ENCODE data around the gene NOL11. TPM values are rescaled to one million over a fixed set of nuclear protein-coding genes. Genes with fewer than 3 reads are reported as not detected.

NOL11 gene
- total and polyA plus RNA-seq, 2 of the 4 experiments (the other 2 are of a cell fraction), result 26.2 to 58.3 TPM

- no CpG with 5 or more reads among the region's 4 CpGs for WGBS, 2 experiments (ENCODE audit: extremely low coverage in 2 of 2, insufficient read length in 1 of 2)
- H2AK5ac ChIP-seq (ENCODE audit: low read depth, low read length), result no peak overlapping the region
- ChIA-PET POLR2A (ENCODE audit: unreplicated experiment) (no interaction called here), CTCF (interaction anchor here (0.6 kb wide), 1 partner anchor 9 kb away, joined by 5 read pairs; no protein-coding TSS in a partner anchor)
- H3K27me3 ChIP-seq (ENCODE audit: control insufficient read depth, insufficient read depth, low read length), result no peaks in the 10 kb centered on the region
- no peak overlapping the region; the same call in 1 of the 2 replicates for H3K18ac ChIP-seq (ENCODE audit: low read depth, low read length)
- no peak for ATAC-seq (ENCODE audit: low read depth)
- H4K8ac ChIP-seq (ENCODE audit: low read depth in 2 of 2, low read length in 2 of 2), result no peak overlapping the region
- H2BK20ac ChIP-seq (ENCODE audit: low read depth, low read length), result no peak overlapping the region
- H3K9me1 ChIP-seq (ENCODE audit: insufficient read depth, low read length), result no peaks in the 10 kb centered on the region
- no peak overlapping the region for H3K23ac ChIP-seq (ENCODE audit: low read depth, low read length)
- no peak overlapping the region for H4K5ac ChIP-seq (ENCODE audit: low read depth, low read length)
- in situ Hi-C loops (cut with MboI; ENCODE audit: low sequenced_read_pairs) (no loop called here), intact Hi-C loops (cut with micrococcal nuclease) (no loop called here), dilution Hi-C loops (cut with HindIII; ENCODE audit: low sequenced_read_pairs, unreplicated experiment) (no loop called here)
- H3K4ac ChIP-seq (ENCODE audit: low read depth, low read length), result no peak overlapping the region
- no peak overlapping the region for H3K56ac ChIP-seq (ENCODE audit: extremely low read depth, insufficient read depth, low read length)
- no peaks in the 10 kb centered on the region for H3K36me3 ChIP-seq (ENCODE audit: control insufficient read depth, insufficient read depth, low read length)
- no peak overlapping the region for H2BK5ac ChIP-seq (ENCODE audit: low read depth, low read length, poor library complexity, severe bottlenecking)
- no peak overlapping the region for H2BK120ac ChIP-seq (ENCODE audit: low read depth, low read length)
- H3K9me3 ChIP-seq (ENCODE audit: control insufficient read depth, insufficient read depth, low read length), result no peaks in the 10 kb centered on the region
- no peaks in the 10 kb centered on the region; the same call in none of the 2 replicates for H3K4me1 ChIP-seq (ENCODE audit: control insufficient read depth, insufficient read depth, low read length)
- no peak overlapping the region for H2BK15ac ChIP-seq (ENCODE audit: low read depth, low read length)
- TF ChIP-seq MAFK (IDR thresholded peaks at IDR 0.05; ENCODE audit: low read depth, low read length) (no peak), RFX5 (IDR thresholded peaks at IDR 0.05; ENCODE audit: low read depth, low read length) (no peak), MAZ (IDR thresholded peaks at IDR 0.05; ENCODE audit: borderline replicate concordance, low read depth, low read length) (no peak), NFE2L2 (IDR thresholded peaks at IDR 0.05; ENCODE audit: low read depth, low read length) (no peak), ELK1 (IDR thresholded peaks at IDR 0.05; ENCODE audit: borderline replicate concordance, low read depth, low read length) (no peak), SMC3 (IDR thresholded peaks at IDR 0.05; ENCODE audit: low read depth, low read length) (no peak), MXI1 (IDR thresholded peaks at IDR 0.05; ENCODE audit: borderline replicate concordance, low read depth, low read length) (no peak), RAD21 (IDR thresholded peaks at IDR 0.05; ENCODE audit: low read length) (no peak), FOS (IDR thresholded peaks at IDR 0.05; ENCODE audit: low read depth, low read length) (no peak), USF2 (IDR thresholded peaks at IDR 0.05; ENCODE audit: low read depth, low read length) (no peak), CEBPB (IDR thresholded peaks at IDR 0.05; ENCODE audit: low read depth, low read length) (no peak), POLR2A (IDR thresholded peaks at IDR 0.05; ENCODE audit: low read depth, low read length) (no peak), CHD1 (IDR thresholded peaks at IDR 0.05; ENCODE audit: low read depth, low read length) (no peak), RCOR1 (IDR thresholded peaks at IDR 0.05; ENCODE audit: insufficient replicate concordance, low read length) (no peak), BHLHE40 (IDR thresholded peaks at IDR 0.05; ENCODE audit: low read depth, low read length) (no peak), CTCF (conservative IDR thresholded peaks at IDR 0.05; ENCODE audit: low read depth, low read length) (no peak)
- H4K91ac ChIP-seq (ENCODE audit: insufficient read depth, low read depth, low read length), result no peak overlapping the region
- H4K20me1 ChIP-seq (ENCODE audit: insufficient read depth, low read length), result no peaks in the 10 kb centered on the region
- no peak overlapping the region for H2AK9ac ChIP-seq (replicated peaks; ENCODE audit: low read depth, low read length, poor library complexity)
- H2AFZ ChIP-seq (replicated peaks; ENCODE audit: low read length, poor library complexity), result no peak overlapping the region
- no TSS peak for BruUV-seq (replicated peaks)
- H3K9ac ChIP-seq (ENCODE audit: low read depth, low read length), result no peak overlapping the region
- no peak for DNase-seq
- H3K14ac ChIP-seq (replicated peaks; ENCODE audit: low read depth, low read length), result no peak overlapping the region
- no peaks in the 10 kb centered on the region for H3K79me1 ChIP-seq (ENCODE audit: low read depth in 1 of 2, low read length in 2 of 2)
- H3K27ac ChIP-seq (ENCODE audit: insufficient read depth, low read length), result no peak overlapping the region
- H3K4me2 ChIP-seq (ENCODE audit: low read depth, low read length), result no peak overlapping the region
- no peak overlapping the region for H3K4me3 ChIP-seq (ENCODE audit: insufficient read depth, low read depth, low read length)
Measured at GRCh38 chr17:67696853-67697498, 20.8 kb upstream of the NOL11 start.
